ENCODE data around the gene MEF2D. TPM values are rescaled to one million over a fixed set of nuclear protein-coding genes. Genes with fewer than 3 reads are reported as not detected.

MEF2D gene
- total and polyA plus RNA-seq, 10 donors, result 7.4 to 103 (median 61.6) TPM

- Histone ChIP-seq H3K27me3 (replicated peaks in 1 of 7) (no peaks in the 10 kb centered on the region), H3K4me1 (peaks cover 0 to 21% (median 6%) of the 10 kb centered on the region in 6 donors), H3K27ac (no peak overlapping the region), H3K36me3 (peaks cover 0 to 51% (median 0%) of the 10 kb centered on the region in 6 donors), H3K9me3 (no peaks in the 10 kb centered on the region), H3K4me3 (no peak overlapping the region)
- intact Hi-C loops (cut with DNase I; ENCODE audit: low total_unique reads), result no loop called here
- DNase-seq, result no peak
- TF ChIP-seq POLR2A (IDR thresholded peaks at IDR 0.05), result no peak
- no peak for TF ChIP-seq POLR2AphosphoS5 (IDR thresholded peaks at IDR 0.05)
- no peak for TF ChIP-seq CTCF (IDR thresholded peaks at IDR 0.05 in 8 of 11, conservative IDR thresholded peaks at IDR 0.05 in 3 of 11)
- 80 to 96% (median 91%) methylated on average over 8 to 9 of the region's 9 CpGs for WGBS, 5 donors
These were observed 47.4 kb upstream of the MEF2D start for GRCh38 chr1:156547982-156548381.

GRCh38 chr1:156547434-156547833 lies 46.9 kb upstream of the MEF2D start:
- H3K36me3 ChIP-seq, result peaks cover 0 to 51% (median 0%) of the 10 kb centered on the region in 6 donors
- H3K27ac ChIP-seq, result no peak overlapping the region
- intact Hi-C loops (cut with DNase I; ENCODE audit: low total_unique reads), result no loop called here
- no peaks in the 10 kb centered on the region for H3K27me3 ChIP-seq (replicated peaks in 1 of 7)
- H3K9me3 ChIP-seq, result no peaks in the 10 kb centered on the region
- H3K4me3 ChIP-seq, result no peak overlapping the region
- DNase-seq, result no peak
- H3K4me1 ChIP-seq, result peaks cover 0 to 16% (median 4%) of the 10 kb centered on the region in 6 donors
- WGBS, 5 donors, result 91 to 97% (median 96%) methylated on average over 4 of the region's 4 CpGs
- TF ChIP-seq POLR2AphosphoS5 (IDR thresholded peaks at IDR 0.05) (no peak), CTCF (IDR thresholded peaks at IDR 0.05 in 8 of 11, conservative IDR thresholded peaks at IDR 0.05 in 3 of 11) (no peak), POLR2A (IDR thresholded peaks at IDR 0.05) (no peak)

GRCh38 chr1:156546267-156546666 lies 45.7 kb upstream of the MEF2D start:
- Histone ChIP-seq H3K27ac (no peak overlapping the region), H3K36me3 (peaks cover 0 to 54% (median 0%) of the 10 kb centered on the region in 6 donors), H3K4me1 (peaks cover 0 to 4% (median under 1%) of the 10 kb centered on the region in 6 donors), H3K4me3 (no peak overlapping the region), H3K9me3 (no peaks in the 10 kb centered on the region), H3K27me3 (replicated peaks in 1 of 7) (no peaks in the 10 kb centered on the region)
- DNase-seq, result no peak
- intact Hi-C loops (cut with DNase I; ENCODE audit: low total_unique reads), result no loop called here
- 86 to 100% (median 95%) methylated on average over 3 of the region's 3 CpGs for WGBS, 5 donors
- no peak for TF ChIP-seq POLR2AphosphoS5 (IDR thresholded peaks at IDR 0.05)
- TF ChIP-seq POLR2A (IDR thresholded peaks at IDR 0.05), result no peak
- TF ChIP-seq CTCF (IDR thresholded peaks at IDR 0.05 in 8 of 11, conservative IDR thresholded peaks at IDR 0.05 in 3 of 11), result no peak

GRCh38 chr1:156544592-156545102 lies 44.1 kb upstream of the MEF2D start:
- TF ChIP-seq CTCF (IDR thresholded peaks at IDR 0.05 in 8 of 11, conservative IDR thresholded peaks at IDR 0.05 in 3 of 11) (no peak), POLR2A (IDR thresholded peaks at IDR 0.05) (no peak), POLR2AphosphoS5 (IDR thresholded peaks at IDR 0.05) (no peak)
- 97 to 100% (median 98%) methylated on average over 3 of the region's 3 CpGs for WGBS, 5 donors
- no peak overlapping the region for H3K4me3 ChIP-seq
- no peaks in the 10 kb centered on the region for H3K9me3 ChIP-seq
- H3K27ac ChIP-seq, result no peak overlapping the region
- no peaks in the 10 kb centered on the region for H3K4me1 ChIP-seq
- no peaks in the 10 kb centered on the region for H3K27me3 ChIP-seq (replicated peaks in 1 of 7)
- intact Hi-C loops (cut with DNase I; ENCODE audit: low total_unique reads), result no loop called here
- peaks cover 0 to 59% (median 0%) of the 10 kb centered on the region in 6 donors for H3K36me3 ChIP-seq
- DNase-seq, result no peak

All from spleen (tissue), 11 donors.